ENCODE data around the gene LBH. TPM values are rescaled to one million over a fixed set of nuclear protein-coding genes. Genes with fewer than 3 reads are reported as not detected.

Gene LBH
- total and polyA plus RNA-seq, 7 donors = 6.5 to 15.5 (median 11.1) TPM

GRCh38 chr2:30217644-30218337 is 13.5 kb upstream of the LBH start:
- intact Hi-C loops (cut with DNase I) = no loop called here
- 47 to 56% (median 55%) methylated on average over 11 of the region's 11 CpGs for WGBS, 3 donors
- Histone ChIP-seq H3K4me3 (no peak overlapping the region), H3K27me3 (ENCODE audit: insufficient read depth in 3 of 3, low read length in 2 of 3) (no peaks in the 10 kb centered on the region), H3K4me1 (peaks cover 9% of the 10 kb centered on the region), H3K27ac (no peak overlapping the region), H3K36me3 (ENCODE audit: insufficient read depth in 1 of 2, low read depth in 1 of 2) (no peaks in the 10 kb centered on the region), H3K9me3 (no peaks in the 10 kb centered on the region)
- ATAC-seq = no peak
- TF ChIP-seq CTCF (IDR thresholded peaks at IDR 0.05) = no peak
- no peak for DNase-seq

- ATAC-seq (no peak), DNase-seq (no peak)
- Histone ChIP-seq H3K4me1 (peaks cover 11% of the 10 kb centered on the region), H3K27ac (no peak overlapping the region), H3K27me3 (ENCODE audit: insufficient read depth in 3 of 3, low read length in 2 of 3) (no peaks in the 10 kb centered on the region), H3K9me3 (no peaks in the 10 kb centered on the region), H3K36me3 (ENCODE audit: insufficient read depth in 1 of 2, low read depth in 1 of 2) (no peaks in the 10 kb centered on the region), H3K4me3 (no peak overlapping the region)
- intact Hi-C loops (cut with DNase I) = no loop called here
- WGBS, 3 donors = 86 to 95% (median 91%) methylated on average over 6 of the region's 6 CpGs
- no peak for TF ChIP-seq CTCF (IDR thresholded peaks at IDR 0.05)
Observed at GRCh38 chr2:30218338-30218713, 13.0 kb upstream of the LBH start.

- WGBS, 3 donors = 93 to 97% (median 97%) methylated on average over 4 of the region's 4 CpGs
- DNase-seq (no peak), ATAC-seq (no peak)
- intact Hi-C loops (cut with DNase I) = no loop called here
- H3K9me3 ChIP-seq = no peaks in the 10 kb centered on the region
- no peak overlapping the region for H3K4me3 ChIP-seq
- peaks cover 15% of the 10 kb centered on the region for H3K4me1 ChIP-seq
- no peaks in the 10 kb centered on the region for H3K27me3 ChIP-seq (ENCODE audit: insufficient read depth in 3 of 3, low read length in 2 of 3)
- no peak overlapping the region for H3K27ac ChIP-seq
- no peaks in the 10 kb centered on the region for H3K36me3 ChIP-seq (ENCODE audit: insufficient read depth in 1 of 2, low read depth in 1 of 2)
- TF ChIP-seq CTCF (IDR thresholded peaks at IDR 0.05) = no peak
Observed at GRCh38 chr2:30218814-30219213, 12.5 kb upstream of the LBH start.

- DNase-seq = no peak
- Histone ChIP-seq H3K4me1 (peaks cover 22% of the 10 kb centered on the region), H3K27me3 (ENCODE audit: insufficient read depth in 3 of 3, low read length in 2 of 3) (no peaks in the 10 kb centered on the region), H3K4me3 (no peak overlapping the region), H3K9me3 (no peaks in the 10 kb centered on the region), H3K36me3 (ENCODE audit: insufficient read depth in 1 of 2, low read depth in 1 of 2) (no peaks in the 10 kb centered on the region), H3K27ac (no peak overlapping the region)
- ATAC-seq = no peak
- no peak for TF ChIP-seq CTCF (IDR thresholded peaks at IDR 0.05)
- WGBS, 3 donors = 87 to 91% (median 89%) methylated on average over 13 of the region's 13 CpGs
- intact Hi-C loops (cut with DNase I) = no loop called here
Observed at GRCh38 chr2:30219886-30220875, 11.2 kb upstream of the LBH start.
